OCI-LY3 (cell line): Measurements from ENCODE around the gene NHEJ1.
A peak's percentile ranks its signal among the peaks of the same experiment; 100 is the strongest.

Experiments
- H2AFZ ChIP-seq: fragments of 200-600, 300-600 bp; shearing (Covaris generic); 2 replicates; pipeline ENCODE4 v1.6.0; 2014; ENCODE audit warnings: antibody characterized with exemption, low read depth, low read length
- H3K27ac ChIP-seq: fragments of 200-600, 300-600 bp; sonication (generic); 2 replicates; pipeline ENCODE4 v1.5.1; 2014; ENCODE audit warnings: mild to moderate bottlenecking, low read length, moderate library complexity, mixed read lengths
- H3K27me3 ChIP-seq: fragments of 200-600, 300-600 bp; sonication (generic); 2 replicates; pipeline ENCODE4 v1.6.1; 2014; ENCODE audit warnings: low read depth, low read length, mixed read lengths
- H3K36me3 ChIP-seq: fragments of 200-600, 300-600 bp; sonication (generic); replicated peaks from 2 replicates; pipeline ENCODE3; 2014; ENCODE audit warnings: low read depth, low read length, mixed read lengths
- H3K4me1 ChIP-seq: fragments of 300-600, 200-600 bp; sonication (generic); 2 replicates; pipeline ENCODE4 v1.6.1; 2014; ENCODE audit warnings: low read length, mixed read lengths
- H3K4me2 ChIP-seq: fragments of 200-600, 300-600 bp; sonication (generic); 2 replicates; pipeline ENCODE4 v1.6.1; 2014; ENCODE audit warnings: low read length, mixed read lengths
- H3K4me3 ChIP-seq: fragments of 300-600, 200-600 bp; sonication (generic); 2 replicates; pipeline ENCODE4 v1.5.1; 2014; ENCODE audit warnings: antibody characterized with exemption, mild to moderate bottlenecking, low read length, moderate library complexity
- H3K79me2 ChIP-seq: fragments of 300-600, 200-600 bp; shearing (Covaris generic); 2 replicates; pipeline ENCODE4 v1.6.1; 2014; ENCODE audit warnings: mild to moderate bottlenecking, low read length, mixed read lengths
- H3K9ac ChIP-seq: fragments of 300-600, 200-600 bp; shearing (Covaris generic); 2 replicates; pipeline ENCODE4 v1.6.0; 2014; ENCODE audit warnings: mild to moderate bottlenecking, low read length, moderate library complexity
- H3K9me3 ChIP-seq: fragments of 200-600, 300-600 bp; shearing (Covaris generic); 2 replicates; pipeline ENCODE4 v1.6.1; 2014; ENCODE audit warnings: low read length, mixed read lengths; ENCODE audit not compliant: insufficient read depth
- H4K20me1 ChIP-seq: fragments of 200-600, 300-600 bp; sonication (generic); 2 replicates; pipeline ENCODE4 v1.6.1; 2016; ENCODE audit warnings: low read length, mixed read lengths; ENCODE audit not compliant: insufficient read depth
- EZH2phosphoT487 ChIP-seq: fragments of 200-600 bp; shearing (Covaris generic); IDR thresholded peaks from 2 replicates; pipeline ENCODE4 v1.6.1; 2018; ENCODE audit warnings: antibody characterized with exemption, mixed run types, low read depth
- TF ChIP-seq, protein P1 (sequence below): fragments of 200-600, 300-600 bp; sonication (generic); IDR thresholded peaks from 2 replicates; pipeline ENCODE4 v1.5.1; 2014; ENCODE audit warnings: antibody characterized with exemption, low read length, low read depth

Gene NHEJ1

GRCh38 chr2:219182331-219183150, 21.9 kb upstream of the NHEJ1 start:
- no peak for TF ChIP-seq EZH2phosphoT487
- TF ChIP-seq, protein P1, sequence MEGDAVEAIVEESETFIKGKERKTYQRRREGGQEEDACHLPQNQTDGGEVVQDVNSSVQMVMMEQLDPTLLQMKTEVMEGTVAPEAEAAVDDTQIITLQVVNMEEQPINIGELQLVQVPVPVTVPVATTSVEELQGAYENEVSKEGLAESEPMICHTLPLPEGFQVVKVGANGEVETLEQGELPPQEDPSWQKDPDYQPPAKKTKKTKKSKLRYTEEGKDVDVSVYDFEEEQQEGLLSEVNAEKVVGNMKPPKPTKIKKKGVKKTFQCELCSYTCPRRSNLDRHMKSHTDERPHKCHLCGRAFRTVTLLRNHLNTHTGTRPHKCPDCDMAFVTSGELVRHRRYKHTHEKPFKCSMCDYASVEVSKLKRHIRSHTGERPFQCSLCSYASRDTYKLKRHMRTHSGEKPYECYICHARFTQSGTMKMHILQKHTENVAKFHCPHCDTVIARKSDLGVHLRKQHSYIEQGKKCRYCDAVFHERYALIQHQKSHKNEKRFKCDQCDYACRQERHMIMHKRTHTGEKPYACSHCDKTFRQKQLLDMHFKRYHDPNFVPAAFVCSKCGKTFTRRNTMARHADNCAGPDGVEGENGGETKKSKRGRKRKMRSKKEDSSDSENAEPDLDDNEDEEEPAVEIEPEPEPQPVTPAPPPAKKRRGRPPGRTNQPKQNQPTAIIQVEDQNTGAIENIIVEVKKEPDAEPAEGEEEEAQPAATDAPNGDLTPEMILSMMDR: no peak
- H3K9me3 ChIP-seq: no peaks in the 10 kb centered on the region
- no peak overlapping the region for H3K4me3 ChIP-seq
- H3K36me3 ChIP-seq: peaks cover 7% of the 10 kb centered on the region
- H3K9ac ChIP-seq: no peak overlapping the region
- no peaks in the 10 kb centered on the region for H4K20me1 ChIP-seq
- H3K4me1 ChIP-seq: peaks cover 19% of the 10 kb centered on the region
- no peaks in the 10 kb centered on the region for H3K27me3 ChIP-seq
- H2AFZ ChIP-seq: no peak overlapping the region
- peaks cover 8% of the 10 kb centered on the region for H3K79me2 ChIP-seq
- no peak overlapping the region for H3K27ac ChIP-seq
- no peak overlapping the region for H3K4me2 ChIP-seq

DNA sequence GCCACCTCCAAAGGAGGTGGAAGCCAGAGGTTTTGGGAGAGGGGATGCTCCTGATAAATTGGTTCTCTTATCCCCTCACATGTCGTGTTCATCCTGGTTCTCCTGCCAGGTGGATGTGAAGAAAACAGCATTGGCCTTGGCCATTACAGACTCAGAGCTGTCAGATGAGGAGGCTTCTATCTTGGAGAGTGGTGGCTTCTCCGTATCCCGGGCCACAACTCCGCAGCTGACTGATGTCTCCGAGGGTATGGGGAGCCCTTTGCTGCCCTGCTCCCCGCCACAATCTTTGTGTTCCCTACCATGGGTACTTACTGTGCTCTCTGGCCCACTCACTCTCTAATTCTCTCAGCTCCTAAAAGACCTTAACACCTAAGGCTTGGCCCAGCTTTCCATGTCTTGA, 20.9 kb upstream of the NHEJ1 start:
- no peak overlapping the region for H3K4me3 ChIP-seq
- H3K9me3 ChIP-seq: no peaks in the 10 kb centered on the region
- TF ChIP-seq, protein P1: no peak
- TF ChIP-seq EZH2phosphoT487: no peak
- H3K27me3 ChIP-seq: no peaks in the 10 kb centered on the region
- H3K9ac ChIP-seq: no peak overlapping the region
- H3K4me2 ChIP-seq: no peak overlapping the region
- H3K4me1 ChIP-seq: peaks cover 11% of the 10 kb centered on the region
- no peak overlapping the region for H2AFZ ChIP-seq
- no peak overlapping the region for H3K27ac ChIP-seq
- H3K79me2 ChIP-seq: peaks cover 8% of the 10 kb centered on the region
- H4K20me1 ChIP-seq: no peaks in the 10 kb centered on the region
- H3K36me3 ChIP-seq: peaks cover 7% of the 10 kb centered on the region

GRCh38 chr2:219180961-219181360, 20.3 kb upstream of the NHEJ1 start:
- no peak for TF ChIP-seq EZH2phosphoT487
- TF ChIP-seq, protein P1: no peak
- H3K4me3 ChIP-seq: no peak overlapping the region
- no peaks in the 10 kb centered on the region for H3K9me3 ChIP-seq
- no peaks in the 10 kb centered on the region for H3K27me3 ChIP-seq
- no peak overlapping the region for H3K27ac ChIP-seq
- H3K4me2 ChIP-seq: no peak overlapping the region
- peaks cover 8% of the 10 kb centered on the region for H3K79me2 ChIP-seq
- no peak overlapping the region for H2AFZ ChIP-seq
- H3K9ac ChIP-seq: no peak overlapping the region
- peaks cover 9% of the 10 kb centered on the region for H3K4me1 ChIP-seq
- H3K36me3 ChIP-seq: peaks cover 7% of the 10 kb centered on the region
- H4K20me1 ChIP-seq: no peaks in the 10 kb centered on the region

DNA sequence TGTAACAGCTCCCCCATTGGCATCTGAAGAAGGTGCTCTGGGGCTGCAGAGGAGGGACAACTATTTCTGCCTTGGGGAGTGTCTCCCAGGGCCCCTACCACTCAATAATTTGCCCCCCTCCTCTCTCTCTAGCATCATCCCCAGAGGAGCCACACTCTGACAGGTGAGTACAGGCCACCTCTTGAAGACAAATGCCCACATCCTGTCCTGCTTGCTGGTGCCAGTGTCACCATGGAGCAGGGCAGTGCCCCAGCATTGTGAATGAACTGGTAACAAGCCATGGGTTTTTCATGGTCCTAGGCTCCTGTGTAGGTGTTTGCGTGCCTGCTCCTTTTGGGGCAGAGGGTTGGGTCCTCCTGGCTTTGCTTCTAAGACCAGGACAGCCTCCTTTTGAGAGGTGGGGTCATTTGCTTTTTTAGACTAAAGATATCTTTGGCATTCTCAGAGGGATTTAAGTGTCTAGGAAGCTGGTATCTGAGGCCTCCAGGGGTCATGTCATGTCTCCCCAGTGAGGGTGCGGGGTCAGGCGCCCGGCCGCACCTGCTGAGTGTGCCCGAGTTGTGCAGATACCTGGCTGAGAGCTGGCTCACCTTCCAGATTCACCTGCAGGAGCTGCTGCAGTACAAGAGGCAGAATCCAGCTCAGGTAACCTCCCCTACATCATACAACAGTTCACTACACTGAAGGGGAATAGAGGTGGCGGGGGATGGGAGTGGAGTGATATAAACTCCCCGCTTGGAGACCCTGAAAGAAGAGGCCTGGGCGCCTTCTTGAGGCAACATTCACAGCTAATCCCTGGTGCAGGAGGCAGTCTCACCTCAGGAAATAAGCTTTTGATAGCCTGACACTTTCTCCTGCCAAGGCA, 19.2 kb upstream of the NHEJ1 start:
- H2AFZ ChIP-seq: no peak overlapping the region
- peaks cover 8% of the 10 kb centered on the region for H3K36me3 ChIP-seq
- peaks cover 8% of the 10 kb centered on the region for H3K79me2 ChIP-seq
- peaks cover 13% of the 10 kb centered on the region for H3K4me1 ChIP-seq
- H3K27me3 ChIP-seq: no peaks in the 10 kb centered on the region
- H4K20me1 ChIP-seq: no peaks in the 10 kb centered on the region
- peak overlapping the region; percentile 97; the same call in 1 of the 2 replicates for H3K4me3 ChIP-seq
- TF ChIP-seq EZH2phosphoT487: no peak
- TF ChIP-seq, protein P1: no peak
- peak overlapping the region; percentile 99; the same call in 1 of the 2 replicates for H3K4me2 ChIP-seq
- H3K9me3 ChIP-seq: no peaks in the 10 kb centered on the region
- no peak overlapping the region for H3K9ac ChIP-seq
- no peak overlapping the region for H3K27ac ChIP-seq
